Measurements from ENCODE around the gene NECAP2. TPM values are rescaled to one million over a fixed set of nuclear protein-coding genes. Genes with fewer than 3 reads are reported as not detected.
"Not testable (repeated sequence)": the region's sequence is repeated elsewhere in the genome, so short reads cannot be mapped to it uniquely, and the experiment has no call there.

The NECAP2 gene
- total and polyA plus RNA-seq, 5 donors from 2014 or later: 147 to 323 (median 300) TPM

GRCh38 chr1:16462773-16463330 is 22.3 kb downstream of the NECAP2 start:
- Mint-ChIP-seq H3K9me3 (no peaks in the 10 kb centered on the region), H3K4me1 (peaks cover 5 to 17% (median 10%) of the 10 kb centered on the region in 4 donors), H3K27me3 (no peaks in the 10 kb centered on the region), H3K27ac (peak overlapping the region in 2 of 3 donors; percentile 5 to 71), H3K4me3 (no peak overlapping the region), H3K36me3 (peaks cover 42% of the 10 kb centered on the region)
- no peaks in the 10 kb centered on the region for H3K4me1 ChIP-seq (ENCODE audit: control insufficient read depth, insufficient read depth, low read length, poor library complexity, severe bottlenecking)
- H3K27ac ChIP-seq (ENCODE audit: insufficient read depth, low read length, poor library complexity, severe bottlenecking): no peak overlapping the region
- ATAC-seq (ENCODE audit: low read depth in 2 of 2): no peak
- peaks cover 38% of the 10 kb centered on the region for H3K36me3 ChIP-seq (ENCODE audit: control insufficient read depth, insufficient read depth, low read length)
- H3K9me3 ChIP-seq (ENCODE audit: control insufficient read depth in 2 of 2, low read length in 2 of 2): no peaks in the 10 kb centered on the region
- DNase-seq: no peak
- H3K4me3 ChIP-seq (ENCODE audit: low read depth, low read length): no peak overlapping the region
- H3K27me3 ChIP-seq (ENCODE audit: control insufficient read depth, insufficient read depth, low read length): no peaks in the 10 kb centered on the region

- no peak overlapping the region for H3K4me3 Mint-ChIP-seq
- H3K27me3 ChIP-seq (ENCODE audit: control insufficient read depth, insufficient read depth, low read length): no peaks in the 10 kb centered on the region
- H3K27ac Mint-ChIP-seq: peak overlapping the region in 1 of 3 donors; percentile 5
- H3K9me3 ChIP-seq (ENCODE audit: control insufficient read depth in 2 of 2, low read length in 2 of 2): no peaks in the 10 kb centered on the region
- peaks cover 17% of the 10 kb centered on the region for H3K36me3 ChIP-seq (ENCODE audit: control insufficient read depth, insufficient read depth, low read length)
- DNase-seq: no peak
- ATAC-seq (ENCODE audit: low read depth in 2 of 2): no peak
- H3K4me3 ChIP-seq (ENCODE audit: low read depth, low read length): no peak overlapping the region
- no peaks in the 10 kb centered on the region for H3K9me3 Mint-ChIP-seq
- H3K4me1 Mint-ChIP-seq: peaks cover 5 to 26% (median 17%) of the 10 kb centered on the region in 4 donors
- peaks cover 28% of the 10 kb centered on the region for H3K36me3 Mint-ChIP-seq
- no peak overlapping the region for H3K27ac ChIP-seq (ENCODE audit: insufficient read depth, low read length, poor library complexity, severe bottlenecking)
- H3K4me1 ChIP-seq (ENCODE audit: control insufficient read depth, insufficient read depth, low read length, poor library complexity, severe bottlenecking): no peaks in the 10 kb centered on the region
- no peaks in the 10 kb centered on the region for H3K27me3 Mint-ChIP-seq
These were observed 24.5 kb downstream of the NECAP2 start for GRCh38 chr1:16464917-16465625.

GRCh38 chr1:16468558-16468957 is 28.0 kb downstream of the NECAP2 start:
- Mint-ChIP-seq H3K4me3 (no peak overlapping the region), H3K27me3 (no peaks in the 10 kb centered on the region), H3K4me1 (peaks cover 14 to 35% (median 23%) of the 10 kb centered on the region in 4 donors), H3K27ac (no peak overlapping the region), H3K9me3 (no peaks in the 10 kb centered on the region), H3K36me3 (peaks cover 26% of the 10 kb centered on the region)
- no peaks in the 10 kb centered on the region for H3K4me1 ChIP-seq (ENCODE audit: control insufficient read depth, insufficient read depth, low read length, poor library complexity, severe bottlenecking)
- no peaks in the 10 kb centered on the region for H3K27me3 ChIP-seq (ENCODE audit: control insufficient read depth, insufficient read depth, low read length)
- H3K4me3 ChIP-seq (ENCODE audit: low read depth, low read length): no peak overlapping the region
- no peak for DNase-seq
- no peaks in the 10 kb centered on the region for H3K9me3 ChIP-seq (ENCODE audit: control insufficient read depth in 2 of 2, low read length in 2 of 2)
- peaks cover 10% of the 10 kb centered on the region for H3K36me3 ChIP-seq (ENCODE audit: control insufficient read depth, insufficient read depth, low read length)
- no peak for ATAC-seq (ENCODE audit: low read depth in 2 of 2)
- H3K27ac ChIP-seq (ENCODE audit: insufficient read depth, low read length, poor library complexity, severe bottlenecking): no peak overlapping the region

GRCh38 chr1:16474166-16474800 is 33.8 kb downstream of the NECAP2 start:
- Histone ChIP-seq H3K27ac (ENCODE audit: insufficient read depth, low read length, poor library complexity, severe bottlenecking) (no peak overlapping the region), H3K4me1 (ENCODE audit: control insufficient read depth, insufficient read depth, low read length, poor library complexity, severe bottlenecking) (no peaks in the 10 kb centered on the region), H3K27me3 (ENCODE audit: control insufficient read depth, insufficient read depth, low read length) (no peaks in the 10 kb centered on the region), H3K4me3 (ENCODE audit: low read depth, low read length) (no peak overlapping the region), H3K36me3 (ENCODE audit: control insufficient read depth, insufficient read depth, low read length) (peaks cover 27% of the 10 kb centered on the region), H3K9me3 (ENCODE audit: control insufficient read depth in 2 of 2, low read length in 2 of 2) (no peaks in the 10 kb centered on the region)
- Mint-ChIP-seq H3K4me1 (peaks cover 11 to 23% (median 14%) of the 10 kb centered on the region in 4 donors), H3K27me3 (no peaks in the 10 kb centered on the region), H3K9me3 (no peaks in the 10 kb centered on the region), H3K4me3 (no peak overlapping the region), H3K27ac (no peak overlapping the region), H3K36me3 (peaks cover 27% of the 10 kb centered on the region)
- ATAC-seq (ENCODE audit: low read depth in 2 of 2) (no peak), DNase-seq (no peak)

- H3K4me3 Mint-ChIP-seq; H3K4me1 ChIP-seq (ENCODE audit: control insufficient read depth, insufficient read depth, low read length, poor library complexity, severe bottlenecking); H3K9me3 Mint-ChIP-seq; DNase-seq; H3K27me3 ChIP-seq (ENCODE audit: control insufficient read depth, insufficient read depth, low read length); H3K27ac Mint-ChIP-seq; H3K27ac ChIP-seq (ENCODE audit: insufficient read depth, low read length, poor library complexity, severe bottlenecking); H3K4me3 ChIP-seq (ENCODE audit: low read depth, low read length); H3K27me3 Mint-ChIP-seq; H3K9me3 ChIP-seq (ENCODE audit: control insufficient read depth in 2 of 2, low read length in 2 of 2): not testable (repeated sequence)
- peaks cover 25% of the 10 kb centered on the region for H3K36me3 ChIP-seq (ENCODE audit: control insufficient read depth, insufficient read depth, low read length)
- peak in 1 of 2 donors; percentile 43 for ATAC-seq (ENCODE audit: low read depth in 2 of 2)
- Mint-ChIP-seq H3K36me3 (peaks cover 27% of the 10 kb centered on the region), H3K4me1 (peaks cover 6 to 21% (median 12%) of the 10 kb centered on the region in 4 donors)
These were observed 34.4 kb downstream of the NECAP2 start for GRCh38 chr1:16474891-16475290.

- not testable (repeated sequence) for DNase-seq; H3K9me3 Mint-ChIP-seq; H3K27ac ChIP-seq (ENCODE audit: insufficient read depth, low read length, poor library complexity, severe bottlenecking); H3K9me3 ChIP-seq (ENCODE audit: control insufficient read depth in 2 of 2, low read length in 2 of 2); H3K4me3 Mint-ChIP-seq; H3K27me3 ChIP-seq (ENCODE audit: control insufficient read depth, insufficient read depth, low read length); H3K27me3 Mint-ChIP-seq; ATAC-seq (ENCODE audit: low read depth in 2 of 2); H3K4me3 ChIP-seq (ENCODE audit: low read depth, low read length); H3K27ac Mint-ChIP-seq; H3K4me1 ChIP-seq (ENCODE audit: control insufficient read depth, insufficient read depth, low read length, poor library complexity, severe bottlenecking)
- Mint-ChIP-seq H3K36me3 (peaks cover 32% of the 10 kb centered on the region), H3K4me1 (peaks cover 6 to 19% (median 11%) of the 10 kb centered on the region in 4 donors)
- peaks cover 25% of the 10 kb centered on the region for H3K36me3 ChIP-seq (ENCODE audit: control insufficient read depth, insufficient read depth, low read length)
These were observed 35.5 kb downstream of the NECAP2 start for GRCh38 chr1:16475771-16476770.

- Mint-ChIP-seq H3K36me3 (peaks cover 24% of the 10 kb centered on the region), H3K27ac (no peak overlapping the region)
- H3K27me3 ChIP-seq (ENCODE audit: control insufficient read depth, insufficient read depth, low read length): no peaks in the 10 kb centered on the region
These were observed 37.6 kb downstream of the NECAP2 start for GRCh38 chr1:16478091-16478490.

More at GRCh38 chr1:16478091-16478490, 37.6 kb downstream of the NECAP2 start:
- Mint-ChIP-seq H3K4me1 (peaks cover under 1 to 6% (median 5%) of the 10 kb centered on the region in 4 donors), H3K27me3 (no peaks in the 10 kb centered on the region), H3K4me3 (no peak overlapping the region), H3K9me3 (no peaks in the 10 kb centered on the region)
- peaks cover 18% of the 10 kb centered on the region for H3K36me3 ChIP-seq (ENCODE audit: control insufficient read depth, insufficient read depth, low read length)
- H3K4me1 ChIP-seq (ENCODE audit: control insufficient read depth, insufficient read depth, low read length, poor library complexity, severe bottlenecking): no peaks in the 10 kb centered on the region
- no peaks in the 10 kb centered on the region for H3K9me3 ChIP-seq (ENCODE audit: control insufficient read depth in 2 of 2, low read length in 2 of 2)
- H3K4me3 ChIP-seq (ENCODE audit: low read depth, low read length): no peak overlapping the region
- DNase-seq: no peak
- no peak overlapping the region for H3K27ac ChIP-seq (ENCODE audit: insufficient read depth, low read length, poor library complexity, severe bottlenecking)
- ATAC-seq (ENCODE audit: low read depth in 2 of 2): no peak
